Left ventricle myocardium inferior (tissue), 1 donor: Measurements from ENCODE around the gene RGMA. TPM values are rescaled to one million over a fixed set of nuclear protein-coding genes. Genes with fewer than 3 reads are reported as not detected.

Experiments used
- DNase-seq: peaks from one replicate; pipeline ENCODE4 v3.0.0-alpha.2; 2020
- H3K27ac ChIP-seq: fragments of 200-600 bp; replicated peaks from 2 replicates; pipeline ENCODE4 v1.8.0; 2021
- H3K27me3 ChIP-seq: fragments of 200-600 bp; 2 replicates; pipeline ENCODE4 v1.8.0; 2021; ENCODE audit warnings: low read depth
- H3K36me3 ChIP-seq: fragments of 200-600 bp; 2 replicates; pipeline ENCODE4 v1.8.0; 2021
- H3K4me1 ChIP-seq: fragments of 200-600 bp; 2 replicates; pipeline ENCODE4 v1.8.0; 2021
- H3K4me3 ChIP-seq: fragments of 200-600 bp; 2 replicates; pipeline ENCODE4 v1.8.0; 2021; ENCODE audit warnings: mild to moderate bottlenecking, moderate library complexity
- H3K9me3 ChIP-seq: fragments of 200-600 bp; replicated peaks from 2 replicates; pipeline ENCODE4 v1.8.0; 2021
- intact Hi-C: fragments of 100-400 bp; cut with micrococcal nuclease; formaldehyde crosslinking; loops from one replicate; pipeline ENCODE4 v1.11.0; 2022
- total RNA-seq: library from RNA; stranded (reverse); fragmentation: NEBNext Ultra II Directional; extraction: Animal tissue kit (Norgen Biotek cat#: 25700); gene quantifications from one replicate; pipeline ENCODE4 v1.2.1, GENCODE V29; 2021
- TF ChIP-seq, protein P1 (sequence below): fragments of 200-600 bp; IDR thresholded peaks from 2 replicates; pipeline ENCODE4 v1.8.0; 2021; ENCODE audit warnings: antibody characterized with exemption, mild to moderate bottlenecking, borderline replicate concordance
- donor health status: DM: no; HTN: yes; CAD: no; lungs with severe emphysema.

Gene RGMA
- total RNA-seq, 1 donor from 2014 or later = 16.9 TPM

GRCh38 chr15:93109336-93110102 lies 20.5 kb upstream of the RGMA start:
- Histone ChIP-seq H3K9me3 (no peaks in the 10 kb centered on the region), H3K27ac (no peak overlapping the region), H3K4me1 (peaks cover 3% of the 10 kb centered on the region), H3K27me3 (peaks cover 51% of the 10 kb centered on the region), H3K36me3 (no peaks in the 10 kb centered on the region), H3K4me3 (no peak overlapping the region)
- intact Hi-C loops = no loop called here
- TF ChIP-seq, protein P1, sequence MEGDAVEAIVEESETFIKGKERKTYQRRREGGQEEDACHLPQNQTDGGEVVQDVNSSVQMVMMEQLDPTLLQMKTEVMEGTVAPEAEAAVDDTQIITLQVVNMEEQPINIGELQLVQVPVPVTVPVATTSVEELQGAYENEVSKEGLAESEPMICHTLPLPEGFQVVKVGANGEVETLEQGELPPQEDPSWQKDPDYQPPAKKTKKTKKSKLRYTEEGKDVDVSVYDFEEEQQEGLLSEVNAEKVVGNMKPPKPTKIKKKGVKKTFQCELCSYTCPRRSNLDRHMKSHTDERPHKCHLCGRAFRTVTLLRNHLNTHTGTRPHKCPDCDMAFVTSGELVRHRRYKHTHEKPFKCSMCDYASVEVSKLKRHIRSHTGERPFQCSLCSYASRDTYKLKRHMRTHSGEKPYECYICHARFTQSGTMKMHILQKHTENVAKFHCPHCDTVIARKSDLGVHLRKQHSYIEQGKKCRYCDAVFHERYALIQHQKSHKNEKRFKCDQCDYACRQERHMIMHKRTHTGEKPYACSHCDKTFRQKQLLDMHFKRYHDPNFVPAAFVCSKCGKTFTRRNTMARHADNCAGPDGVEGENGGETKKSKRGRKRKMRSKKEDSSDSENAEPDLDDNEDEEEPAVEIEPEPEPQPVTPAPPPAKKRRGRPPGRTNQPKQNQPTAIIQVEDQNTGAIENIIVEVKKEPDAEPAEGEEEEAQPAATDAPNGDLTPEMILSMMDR = no peak
- DNase-seq = no peak

DNA sequence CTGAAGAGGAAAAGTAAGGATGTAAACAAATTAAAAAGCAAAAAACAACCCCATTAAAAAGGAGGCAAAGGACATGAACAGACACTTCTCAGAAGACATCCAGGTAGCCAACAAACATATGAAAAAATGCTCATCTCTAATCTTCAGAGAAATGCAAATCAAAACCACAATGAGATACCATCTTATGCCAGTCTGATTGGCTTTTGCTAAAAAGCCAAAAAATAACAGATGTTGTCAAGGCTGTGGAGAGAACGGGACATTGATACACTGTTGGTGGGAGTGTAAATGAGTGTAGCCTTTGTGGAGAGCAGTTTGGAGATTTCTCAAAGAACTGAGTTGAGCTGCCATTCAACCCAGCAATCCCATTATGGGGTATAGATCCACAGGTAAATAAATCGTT lies 18.6 kb upstream of the RGMA start:
- Histone ChIP-seq H3K27me3 (peaks cover 51% of the 10 kb centered on the region), H3K9me3 (peaks cover 13% of the 10 kb centered on the region), H3K4me1 (peaks cover 3% of the 10 kb centered on the region), H3K36me3 (no peaks in the 10 kb centered on the region), H3K27ac (no peak overlapping the region), H3K4me3 (no peak overlapping the region)
- TF ChIP-seq, protein P1 = no peak
- DNase-seq = no peak
- intact Hi-C loops = no loop called here

GRCh38 chr15:93105485-93105884 lies 16.5 kb upstream of the RGMA start:
- Histone ChIP-seq H3K9me3 (peaks cover 14% of the 10 kb centered on the region), H3K4me3 (no peak overlapping the region), H3K4me1 (peaks cover 3% of the 10 kb centered on the region), H3K27me3 (peaks cover 39% of the 10 kb centered on the region), H3K36me3 (no peaks in the 10 kb centered on the region), H3K27ac (no peak overlapping the region)
- TF ChIP-seq, protein P1 = no peak
- intact Hi-C loops = no loop called here
- DNase-seq = no peak

GRCh38 chr15:93103823-93104222 lies 14.8 kb upstream of the RGMA start:
- TF ChIP-seq, protein P1 = no peak
- no peak for DNase-seq
- no peak overlapping the region for H3K27ac ChIP-seq
- intact Hi-C loops = no loop called here
- no peaks in the 10 kb centered on the region for H3K36me3 ChIP-seq
- no peaks in the 10 kb centered on the region for H3K4me1 ChIP-seq
- peaks cover 14% of the 10 kb centered on the region for H3K9me3 ChIP-seq
- no peak overlapping the region for H3K4me3 ChIP-seq
- H3K27me3 ChIP-seq = peaks cover 22% of the 10 kb centered on the region

- TF ChIP-seq, protein P1 = no peak
- no peak for DNase-seq
- no peaks in the 10 kb centered on the region for H3K4me1 ChIP-seq
- H3K9me3 ChIP-seq = peaks cover 14% of the 10 kb centered on the region
- no peaks in the 10 kb centered on the region for H3K36me3 ChIP-seq
- H3K4me3 ChIP-seq = no peak overlapping the region
- no peak overlapping the region for H3K27ac ChIP-seq
- intact Hi-C loops = no loop called here
- peaks cover 6% of the 10 kb centered on the region for H3K27me3 ChIP-seq
Measured at GRCh38 chr15:93102211-93102610, 13.2 kb upstream of the RGMA start.
